SK-N-SH (cell line): ENCODE data around the gene SIL1. TPM values are rescaled to one million over a fixed set of nuclear protein-coding genes. Genes with fewer than 3 reads are reported as not detected.

ENCODE experiments used
- CTCF ChIA-PET: fragments of 300-600, 350-600 bp; formaldehyde crosslinking; extraction: SDS; loops from one replicate; lab custom pipeline; 2021; lab: Yijun Ruan, JAX
- POLR2A ChIA-PET: fragments of 350-600 bp; sonication (Branson Sonifier 250); formaldehyde crosslinking; extraction: SDS; loops from one replicate; lab custom pipeline; 2020; ENCODE audit warnings: antibody characterized with exemption, inconsistent platforms; lab: Yijun Ruan, JAX
- DNase-seq: peaks from one replicate; pipeline ENCODE4 v3.0.0; 2012
- H2AFZ ChIP-seq: fragments of 200-600 bp; sonication (generic); 2 replicates; pipeline ENCODE4 v1.8.1; 2016; ENCODE audit warnings: antibody characterized with exemption, mild to moderate bottlenecking, low read depth
- H3F3A ChIP-seq: fragments of 200-600 bp; sonication (generic); replicated peaks from 2 replicates; pipeline ENCODE3; 2016; ENCODE audit warnings: antibody characterized with exemption, mild to moderate bottlenecking; ENCODE audit not compliant: insufficient read depth
- H3K27ac ChIP-seq, 2 experiments: fragments of 200-500 bp in 1 of 2; fragments of 200-600 bp in 1 of 2; sonication (Bioruptor generic) in 1 of 2; sonication (generic), shearing (Covaris generic) in 1 of 2; 2 replicates each; pipeline versions ENCODE4 v1.5.1 to v1.6.1; 2014 to 2016; ENCODE audit warnings: low read depth in 2 of 2, inconsistent platforms in 1 of 2, low read length in 1 of 2, mild to moderate bottlenecking in 1 of 2, mixed read lengths in 1 of 2
- H3K27me3 ChIP-seq: fragments of 200-600 bp; sonication (generic), shearing (Covaris generic); 2 replicates; pipeline ENCODE4 v1.6.1; 2016; ENCODE audit warnings: mixed run types; ENCODE audit not compliant: insufficient read depth
- H3K36me3 ChIP-seq, 2 experiments: fragments of 200-500 bp in 1 of 2; fragments of 200-600 bp in 1 of 2; sonication (Bioruptor generic) in 1 of 2; sonication (generic) in 1 of 2; replicated peaks in 1 of 2; 2 replicates each; pipeline versions ENCODE3 to v1.5.1; 2014 to 2016; ENCODE audit warnings: low read length in 1 of 2, mild to moderate bottlenecking in 1 of 2; ENCODE audit not compliant: insufficient read depth in 2 of 2, control insufficient read depth in 1 of 2
- H3K4me1 ChIP-seq, 2 experiments: fragments of 200-500 bp in 1 of 2; fragments of 200-600 bp in 1 of 2; sonication (Bioruptor generic) in 1 of 2; sonication (generic), shearing (Covaris generic) in 1 of 2; 2 replicates each; pipeline versions ENCODE4 v1.5.1 to v1.6.1; 2014 to 2016; ENCODE audit warnings: low read depth in 1 of 2, low read length in 1 of 2, mixed run types in 1 of 2; ENCODE audit not compliant: insufficient read depth in 2 of 2, control insufficient read depth in 1 of 2
- H3K4me2 ChIP-seq: fragments of 200-600 bp; sonication (generic), shearing (Covaris generic); 2 replicates; pipeline ENCODE4 v1.6.1; 2017; ENCODE audit warnings: mixed run types
- H3K4me3 ChIP-seq, 2 experiments: fragments of 200-500 bp in 1 of 2; fragments of 200-600 bp in 1 of 2; sonication (Bioruptor generic) in 1 of 2; sonication (generic), shearing (Covaris generic) in 1 of 2; 2 replicates each; pipeline versions ENCODE4 v1.5.1 to v1.8.1; 2014 to 2016; ENCODE audit warnings: low read depth in 2 of 2, inconsistent platforms in 1 of 2, low read length in 1 of 2, mild to moderate bottlenecking in 1 of 2, mixed read lengths in 1 of 2, moderate library complexity in 1 of 2
- H3K79me2 ChIP-seq: fragments of 200-600 bp; sonication (generic); 2 replicates; pipeline ENCODE4 v1.8.1; 2017; ENCODE audit warnings: mild to moderate bottlenecking; ENCODE audit not compliant: insufficient read depth
- H3K9ac ChIP-seq: fragments of 200-600 bp; sonication (generic); 2 replicates; pipeline ENCODE4 v1.6.1; 2017; ENCODE audit warnings: mixed run types
- H3K9me2 ChIP-seq: fragments of 200-600 bp; sonication (generic); 2 replicates; pipeline ENCODE4 v1.6.1; 2017; ENCODE audit warnings: mixed run types
- H3K9me3 ChIP-seq: fragments of 200-600 bp; sonication (generic); 2 replicates; pipeline ENCODE4 v1.6.1; 2017; ENCODE audit warnings: mixed run types, mild to moderate bottlenecking, moderate library complexity
- H4K20me1 ChIP-seq: fragments of 200-600 bp; sonication (generic); 2 replicates; pipeline ENCODE4 v1.6.1; 2017; ENCODE audit warnings: mild to moderate bottlenecking, mixed run types; ENCODE audit not compliant: insufficient read depth
- CHD2 ChIP-seq: fragments of 150-350 bp; IDR thresholded peaks from 2 replicates; pipeline ENCODE4 v1.6.1; 2018; ENCODE audit warnings: low read length; ENCODE audit not compliant: partially characterized antibody
- EP300 ChIP-seq, 2 experiments: IDR thresholded peaks; 2 replicates each; pipeline versions ENCODE4 v1.4.0 to v1.6.1; 2012; ENCODE audit warnings: borderline replicate concordance in 1 of 2, low read depth in 1 of 2, low read length in 1 of 2
- EZH2phosphoT487 ChIP-seq: fragments of 200-600 bp; sonication (generic); IDR thresholded peaks from 2 replicates; pipeline ENCODE4 v1.6.1; 2017; ENCODE audit warnings: low read depth, mixed run types, mild to moderate bottlenecking, antibody characterized with exemption, moderate library complexity, borderline replicate concordance
- JUND ChIP-seq: IDR thresholded peaks from 2 replicates; pipeline ENCODE4 v1.4.0; 2012
- NRF1 ChIP-seq: IDR thresholded peaks from 2 replicates; pipeline ENCODE4 v1.6.1; 2012; ENCODE audit warnings: low read depth, mild to moderate bottlenecking, low read length
- POLR2AphosphoS5 ChIP-seq: IDR thresholded peaks from 2 replicates; pipeline ENCODE4 v1.6.1; 2012; ENCODE audit warnings: low read depth, low read length
- RAD21 ChIP-seq: IDR thresholded peaks from 2 replicates; pipeline ENCODE4 v1.6.1; 2012; ENCODE audit warnings: mild to moderate bottlenecking, low read length
- SIN3A ChIP-seq: IDR thresholded peaks from 2 replicates; pipeline ENCODE4 v1.6.1; 2012; ENCODE audit warnings: low read depth, mild to moderate bottlenecking, low read length, moderate library complexity, borderline replicate concordance
- TCF12 ChIP-seq: IDR thresholded peaks from 2 replicates; pipeline ENCODE4 v1.4.0; 2012
- TEAD4 ChIP-seq: IDR thresholded peaks from 2 replicates; pipeline ENCODE4 v1.4.0; 2012; ENCODE audit warnings: mild to moderate bottlenecking, borderline replicate concordance; ENCODE audit not compliant: insufficient read depth
- WGBS: methylation state at CpG from one replicate; pipeline ENCODE4 v1.1.6; 2017; ENCODE audit warnings: low lambda C conversion rate; 5-methylcytosine and 5-hydroxymethylcytosine counted together
- polyA plus RNA-seq, 3 experiments: library from polyadenylated mRNA; depleted of rRNA; stranded (reverse); fragments of >200 nt; gene quantifications; 2 replicates each; pipeline ENCODE4 v1.2.3, GENCODE V29; 2012
- TF ChIP-seq, protein P1 (sequence below): IDR thresholded peaks from 2 replicates; pipeline ENCODE4 v1.4.0; 2012; ENCODE audit warnings: low read depth, borderline replicate concordance
- TF ChIP-seq, protein P2 (sequence below): IDR thresholded peaks from 2 replicates; pipeline ENCODE4; 2012
- TF ChIP-seq, protein P3 (sequence below): fragments of 150-350 bp; IDR thresholded peaks from 2 replicates; pipeline ENCODE4 v1.6.1; 2017; ENCODE audit warnings: antibody characterized with exemption, low read length, low read depth, borderline replicate concordance

The SIL1 gene
- polyA plus RNA-seq, 1 of the 3 experiments (the other 2 are of a cell fraction) = 25.9 TPM

DNA sequence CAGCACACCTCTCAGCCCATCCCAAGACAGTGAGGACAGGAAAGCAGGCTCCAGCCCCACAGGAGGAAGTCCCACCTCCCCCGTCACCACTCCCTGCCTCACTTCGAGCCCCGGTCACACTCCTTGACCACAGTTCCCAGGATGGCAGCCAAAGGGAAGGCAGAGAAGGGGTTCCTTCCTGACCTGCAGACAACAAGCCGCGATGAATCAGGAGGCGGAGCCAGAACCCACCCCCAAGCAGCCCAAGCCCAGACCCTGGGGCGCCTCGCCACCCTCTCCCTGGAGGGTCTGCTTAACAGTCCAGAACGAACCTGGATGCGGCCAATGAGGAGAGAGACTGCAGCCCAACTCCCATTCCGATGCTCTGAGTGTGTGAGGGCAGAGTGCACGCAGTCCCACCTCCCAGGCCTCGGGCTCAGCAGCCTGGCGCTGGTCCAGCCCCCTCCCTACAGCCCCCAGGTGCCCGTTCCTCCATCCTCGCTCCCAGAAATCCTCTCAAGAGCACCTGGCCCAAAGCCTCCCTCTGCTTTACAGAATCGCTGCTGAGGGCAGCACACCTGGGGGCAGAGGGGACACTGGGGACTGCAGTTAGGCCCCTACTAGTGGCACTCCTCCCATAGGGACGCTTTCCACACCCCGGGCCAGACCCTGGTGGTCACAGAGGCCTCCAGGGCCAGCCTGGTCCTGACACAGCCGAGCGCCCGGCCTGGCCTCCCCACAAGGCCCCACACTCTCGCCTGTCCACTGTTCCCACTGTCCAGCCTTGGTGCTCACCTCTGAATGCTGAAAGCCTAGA is 253.4 kb downstream of the SIL1 start:
- Histone ChIP-seq H3K36me3 (peaks cover 0 to 3% of the 10 kb centered on the region in 2 experiments), H3K4me2 (no peak overlapping the region), H3K9me2 (no peaks in the 10 kb centered on the region), H3K27ac (peak overlapping the region in 1 of 2 experiments; percentile 98; a peak in 1 of 4 replicates), H4K20me1 (no peaks in the 10 kb centered on the region), H2AFZ (no peak overlapping the region), H3K9ac (no peak overlapping the region), H3K4me1 (peaks cover 0 to 70% of the 10 kb centered on the region in 2 experiments; a peak in 1 of 4 replicates), H3F3A (no peaks in the 10 kb centered on the region), H3K4me3 (no peak overlapping the region), H3K79me2 (no peaks in the 10 kb centered on the region), H3K9me3 (no peaks in the 10 kb centered on the region), H3K27me3 (no peaks in the 10 kb centered on the region)
- ChIA-PET POLR2A (no interaction called here), CTCF (interaction anchor here (1.4 kb wide), 1 partner anchor 10 kb away, joined by 8 read pairs; no protein-coding TSS in a partner anchor)
- no peak for DNase-seq
- no peak for TF ChIP-seq RAD21
- TF ChIP-seq CHD2 = no peak
- TF ChIP-seq, protein P1, sequence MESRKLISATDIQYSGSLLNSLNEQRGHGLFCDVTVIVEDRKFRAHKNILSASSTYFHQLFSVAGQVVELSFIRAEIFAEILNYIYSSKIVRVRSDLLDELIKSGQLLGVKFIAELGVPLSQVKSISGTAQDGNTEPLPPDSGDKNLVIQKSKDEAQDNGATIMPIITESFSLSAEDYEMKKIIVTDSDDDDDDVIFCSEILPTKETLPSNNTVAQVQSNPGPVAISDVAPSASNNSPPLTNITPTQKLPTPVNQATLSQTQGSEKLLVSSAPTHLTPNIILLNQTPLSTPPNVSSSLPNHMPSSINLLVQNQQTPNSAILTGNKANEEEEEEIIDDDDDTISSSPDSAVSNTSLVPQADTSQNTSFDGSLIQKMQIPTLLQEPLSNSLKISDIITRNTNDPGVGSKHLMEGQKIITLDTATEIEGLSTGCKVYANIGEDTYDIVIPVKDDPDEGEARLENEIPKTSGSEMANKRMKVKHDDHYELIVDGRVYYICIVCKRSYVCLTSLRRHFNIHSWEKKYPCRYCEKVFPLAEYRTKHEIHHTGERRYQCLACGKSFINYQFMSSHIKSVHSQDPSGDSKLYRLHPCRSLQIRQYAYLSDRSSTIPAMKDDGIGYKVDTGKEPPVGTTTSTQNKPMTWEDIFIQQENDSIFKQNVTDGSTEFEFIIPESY = no peak
- TF ChIP-seq, protein P2, sequence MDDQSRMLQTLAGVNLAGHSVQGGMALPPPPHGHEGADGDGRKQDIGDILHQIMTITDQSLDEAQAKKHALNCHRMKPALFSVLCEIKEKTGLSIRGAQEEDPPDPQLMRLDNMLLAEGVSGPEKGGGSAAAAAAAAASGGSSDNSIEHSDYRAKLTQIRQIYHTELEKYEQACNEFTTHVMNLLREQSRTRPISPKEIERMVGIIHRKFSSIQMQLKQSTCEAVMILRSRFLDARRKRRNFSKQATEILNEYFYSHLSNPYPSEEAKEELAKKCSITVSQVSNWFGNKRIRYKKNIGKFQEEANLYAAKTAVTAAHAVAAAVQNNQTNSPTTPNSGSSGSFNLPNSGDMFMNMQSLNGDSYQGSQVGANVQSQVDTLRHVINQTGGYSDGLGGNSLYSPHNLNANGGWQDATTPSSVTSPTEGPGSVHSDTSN = no peak
- TF ChIP-seq SIN3A = no peak
- no peak for TF ChIP-seq POLR2AphosphoS5
- TF ChIP-seq, protein P3, sequence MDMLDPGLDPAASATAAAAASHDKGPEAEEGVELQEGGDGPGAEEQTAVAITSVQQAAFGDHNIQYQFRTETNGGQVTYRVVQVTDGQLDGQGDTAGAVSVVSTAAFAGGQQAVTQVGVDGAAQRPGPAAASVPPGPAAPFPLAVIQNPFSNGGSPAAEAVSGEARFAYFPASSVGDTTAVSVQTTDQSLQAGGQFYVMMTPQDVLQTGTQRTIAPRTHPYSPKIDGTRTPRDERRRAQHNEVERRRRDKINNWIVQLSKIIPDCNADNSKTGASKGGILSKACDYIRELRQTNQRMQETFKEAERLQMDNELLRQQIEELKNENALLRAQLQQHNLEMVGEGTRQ = no peak
- no peak for TF ChIP-seq JUND
- TF ChIP-seq NRF1 = no peak
- no peak for TF ChIP-seq EP300 (IDR thresholded peaks at IDR 0.05; ENCODE audit: borderline replicate concordance in 1 of 2, low read depth in 1 of 2, low read length in 1 of 2)
- no peak for TF ChIP-seq TEAD4
- no peak for TF ChIP-seq EZH2phosphoT487
- TF ChIP-seq TCF12 = no peak
- 90% methylated on average over 22 of the region's 23 CpGs for WGBS
